Activated CD4-positive, alpha-beta T cell treated with anti-CD3 and anti-CD28 coated beads for 36 hours (primary cell): Measurements from ENCODE around the gene PABPC1L. TPM values are rescaled to one million over a fixed set of nuclear protein-coding genes. Genes with fewer than 3 reads are reported as not detected.

ENCODE experiments used
- ATAC-seq: fragments of 200-7000 bp; cut with Tn5 transposase; one replicate; pipeline ENCODE4 v1.10.0; 2021; ENCODE audit warnings: mild to moderate bottlenecking, moderate library complexity
- CTCF ChIA-PET: fragments of 350-600 bp; sonication (Branson Sonifier 250); formaldehyde crosslinking; loops from one replicate; lab custom pipeline; 2021; ENCODE audit warnings: antibody characterized with exemption; lab: Charles Lee
- POLR2A ChIA-PET: fragments of 350-600 bp; sonication (Branson Sonifier 250); formaldehyde crosslinking; loops from one replicate; lab custom pipeline; 2021; ENCODE audit warnings: antibody characterized with exemption, inconsistent platforms; lab: Charles Lee
- DNase-seq: peaks from one replicate; pipeline ENCODE4 v3.0.0-alpha.2; 2020
- H3K27ac Mint-ChIP-seq: one replicate; pipeline ENCODE4 v1.8.0; 2021; ENCODE audit warnings: mixed read lengths
- H3K27me3 Mint-ChIP-seq: one replicate; pipeline ENCODE4 v1.8.0; 2021; ENCODE audit warnings: mixed read lengths
- H3K36me3 Mint-ChIP-seq: one replicate; pipeline ENCODE4 v1.8.0; 2021; ENCODE audit warnings: low read depth, mixed read lengths
- H3K4me1 Mint-ChIP-seq: one replicate; pipeline ENCODE4 v1.8.0; 2021; ENCODE audit warnings: mixed read lengths
- H3K4me3 Mint-ChIP-seq: one replicate; pipeline ENCODE4 v1.8.0; 2021; ENCODE audit warnings: mild to moderate bottlenecking, moderate library complexity, mixed read lengths
- H3K9me3 Mint-ChIP-seq: one replicate; pipeline ENCODE4 v1.8.0; 2021; ENCODE audit warnings: low read depth, mixed read lengths
- intact Hi-C, 2 experiments: fragments of 100-400 bp; cut with DNase I in 1 of 2; cut with micrococcal nuclease in 1 of 2; formaldehyde crosslinking; loops; one replicate each; pipeline versions ENCODE4 v1.14.2 to v1.15.1; 2022 to 2024; cut with DNase I, micrococcal nuclease
- total RNA-seq, 2 experiments: library from RNA; stranded (reverse); gene quantifications; one replicate each; pipeline ENCODE4 v1.2.3, GENCODE V29; 2021

Gene PABPC1L
- total RNA-seq, 2 experiments from 2014 or later, result 61.7 to 71.3 TPM

GRCh38 chr20:44917399-44917798, 7.5 kb downstream of the PABPC1L start:
- POLR2A ChIA-PET, result no interaction called here
- Mint-ChIP-seq H3K4me3 (no peak overlapping the region), H3K36me3 (peaks cover 44% of the 10 kb centered on the region), H3K27ac (no peak overlapping the region), H3K4me1 (peaks cover 15% of the 10 kb centered on the region), H3K9me3 (no peaks in the 10 kb centered on the region), H3K27me3 (no peaks in the 10 kb centered on the region)
- intact Hi-C loops, result no loop called here
- CTCF ChIA-PET, result interaction anchor here (0.6 to 1.6 kb wide), 4 partner anchors 9 to 696 kb away, joined by 3 to 5 read pairs (median 3); no protein-coding TSS in a partner anchor
- no peak for DNase-seq
- no peak for ATAC-seq

- no peaks in the 10 kb centered on the region for H3K9me3 Mint-ChIP-seq
- ChIA-PET POLR2A (no interaction called here), CTCF (interaction anchor here (0.6 to 1.6 kb wide), 2 partner anchors 23 to 24 kb away, joined by 3 to 5 read pairs; no protein-coding TSS in a partner anchor)
- peaks cover 39% of the 10 kb centered on the region for H3K36me3 Mint-ChIP-seq
- intact Hi-C loops, result no loop called here
- H3K4me3 Mint-ChIP-seq, result no peak overlapping the region
- no peaks in the 10 kb centered on the region for H3K27me3 Mint-ChIP-seq
- ATAC-seq, result no peak
- peaks cover 15% of the 10 kb centered on the region for H3K4me1 Mint-ChIP-seq
- DNase-seq, result no peak
- no peak overlapping the region for H3K27ac Mint-ChIP-seq
These were observed 8.5 kb downstream of the PABPC1L start for GRCh38 chr20:44918342-44918741.

- no peaks in the 10 kb centered on the region for H3K9me3 Mint-ChIP-seq
- no peak overlapping the region for H3K27ac Mint-ChIP-seq
- CTCF ChIA-PET, result no interaction called here
- intact Hi-C loops, result no loop called here
- no peaks in the 10 kb centered on the region for H3K27me3 Mint-ChIP-seq
- H3K4me1 Mint-ChIP-seq, result peaks cover 12% of the 10 kb centered on the region
- ATAC-seq (no peak), DNase-seq (no peak)
- H3K36me3 Mint-ChIP-seq, result peaks cover 37% of the 10 kb centered on the region
- no peak overlapping the region for H3K4me3 Mint-ChIP-seq
- POLR2A ChIA-PET, result no interaction called here
These were observed 8.9 kb downstream of the PABPC1L start for GRCh38 chr20:44918761-44919160.

GRCh38 chr20:44921447-44921846, 11.6 kb downstream of the PABPC1L start:
- Mint-ChIP-seq H3K27ac (no peak overlapping the region), H3K4me3 (no peak overlapping the region), H3K36me3 (peaks cover 36% of the 10 kb centered on the region), H3K27me3 (no peaks in the 10 kb centered on the region), H3K4me1 (no peaks in the 10 kb centered on the region), H3K9me3 (no peaks in the 10 kb centered on the region)
- DNase-seq (no peak), ATAC-seq (no peak)
- POLR2A ChIA-PET, result no interaction called here
- CTCF ChIA-PET, result no interaction called here
- intact Hi-C loops, result no loop called here

- Mint-ChIP-seq H3K4me1 (no peaks in the 10 kb centered on the region), H3K27me3 (no peaks in the 10 kb centered on the region), H3K36me3 (peaks cover 25% of the 10 kb centered on the region), H3K9me3 (no peaks in the 10 kb centered on the region), H3K4me3 (no peak overlapping the region), H3K27ac (no peak overlapping the region)
- intact Hi-C loops, result no loop called here
- ATAC-seq (no peak), DNase-seq (no peak)
- CTCF ChIA-PET, result interaction anchor here (1.4 to 1.6 kb wide), 2 partner anchors 22 to 23 kb away, joined by 4 read pairs; no protein-coding TSS in a partner anchor
- POLR2A ChIA-PET, result interaction anchor here (0.6 kb wide), 3 partner anchors 9 to 32 kb away, joined by 3 to 7 read pairs (median 4); no protein-coding TSS in a partner anchor
These were observed 14.7 kb downstream of the PABPC1L start for GRCh38 chr20:44924541-44924940.

GRCh38 chr20:44928595-44928994, 18.7 kb downstream of the PABPC1L start:
- intact Hi-C loops, result no loop called here
- H3K27ac Mint-ChIP-seq, result no peak overlapping the region
- no peaks in the 10 kb centered on the region for H3K4me1 Mint-ChIP-seq
- ChIA-PET CTCF (no interaction called here), POLR2A (no interaction called here)
- no peaks in the 10 kb centered on the region for H3K27me3 Mint-ChIP-seq
- no peak overlapping the region for H3K4me3 Mint-ChIP-seq
- no peak for ATAC-seq
- H3K36me3 Mint-ChIP-seq, result peaks cover 30% of the 10 kb centered on the region
- DNase-seq, result no peak
- H3K9me3 Mint-ChIP-seq, result no peaks in the 10 kb centered on the region

- intact Hi-C loops, result no loop called here
- Mint-ChIP-seq H3K27ac (no peak overlapping the region), H3K36me3 (peaks cover 23% of the 10 kb centered on the region), H3K9me3 (no peaks in the 10 kb centered on the region), H3K27me3 (no peaks in the 10 kb centered on the region), H3K4me1 (no peaks in the 10 kb centered on the region), H3K4me3 (no peak overlapping the region)
- ATAC-seq, result no peak
- ChIA-PET POLR2A (no interaction called here), CTCF (interaction anchor here (1.0 kb wide), 1 partner anchor 178 kb away, joined by 3 read pairs; no protein-coding TSS in a partner anchor)
- DNase-seq, result no peak
These were observed 20.8 kb downstream of the PABPC1L start for GRCh38 chr20:44930517-44931168.

- Mint-ChIP-seq H3K4me3 (no peak overlapping the region), H3K36me3 (peaks cover 21% of the 10 kb centered on the region), H3K27me3 (no peaks in the 10 kb centered on the region), H3K27ac (no peak overlapping the region), H3K4me1 (no peaks in the 10 kb centered on the region), H3K9me3 (no peaks in the 10 kb centered on the region)
- POLR2A ChIA-PET, result no interaction called here
- DNase-seq, result no peak
- intact Hi-C loops, result no loop called here
- no peak for ATAC-seq
- CTCF ChIA-PET, result interaction anchor here (0.8 kb wide), 1 partner anchor 9 kb away, joined by 3 read pairs; no protein-coding TSS in a partner anchor
These were observed 22.1 kb downstream of the PABPC1L start for GRCh38 chr20:44931911-44932310.

GRCh38 chr20:44932916-44933315, 23.1 kb downstream of the PABPC1L start:
- no peak overlapping the region for H3K4me3 Mint-ChIP-seq
- DNase-seq, result no peak
- H3K27ac Mint-ChIP-seq, result no peak overlapping the region
- no peaks in the 10 kb centered on the region for H3K27me3 Mint-ChIP-seq
- ATAC-seq, result no peak
- CTCF ChIA-PET, result no interaction called here
- POLR2A ChIA-PET, result no interaction called here
- no peaks in the 10 kb centered on the region for H3K9me3 Mint-ChIP-seq
- intact Hi-C loops, result no loop called here
- H3K4me1 Mint-ChIP-seq, result no peaks in the 10 kb centered on the region
- H3K36me3 Mint-ChIP-seq, result peaks cover 29% of the 10 kb centered on the region

- ChIA-PET CTCF (interaction anchor here (0.6 to 0.7 kb wide), 2 partner anchors 12 to 1181 kb away, joined by 3 to 4 read pairs; no protein-coding TSS in a partner anchor), POLR2A (no interaction called here)
- H3K27me3 Mint-ChIP-seq, result no peaks in the 10 kb centered on the region
- no peak overlapping the region for H3K27ac Mint-ChIP-seq
- DNase-seq, result no peak
- H3K9me3 Mint-ChIP-seq, result no peaks in the 10 kb centered on the region
- no peak overlapping the region for H3K4me3 Mint-ChIP-seq
- intact Hi-C loops, result no loop called here
- ATAC-seq, result no peak
- H3K4me1 Mint-ChIP-seq, result peaks cover 10% of the 10 kb centered on the region
- H3K36me3 Mint-ChIP-seq, result peaks cover 37% of the 10 kb centered on the region
These were observed 26.6 kb downstream of the PABPC1L start for GRCh38 chr20:44936510-44936909.

GRCh38 chr20:44938637-44939036, 28.8 kb downstream of the PABPC1L start:
- DNase-seq (no peak), ATAC-seq (no peak)
- Mint-ChIP-seq H3K4me1 (peaks cover 10% of the 10 kb centered on the region), H3K36me3 (peaks cover 47% of the 10 kb centered on the region), H3K27me3 (no peaks in the 10 kb centered on the region), H3K4me3 (no peak overlapping the region), H3K9me3 (no peaks in the 10 kb centered on the region), H3K27ac (no peak overlapping the region)
- intact Hi-C loops, result no loop called here
- ChIA-PET POLR2A (interaction anchor here (0.6 kb wide), 1 partner anchor 333 kb away, joined by 3 read pairs; no protein-coding TSS in a partner anchor), CTCF (interaction anchor here (1.3 to 1.8 kb wide), 2 partner anchors 60 to 105 kb away, joined by 4 to 5 read pairs; no protein-coding TSS in a partner anchor)
